GM20000 (cell line): ENCODE measurements around the gene ELOVL2.
A peak's percentile ranks its signal among the peaks of the same experiment; 100 is the strongest.

Experiments used
- DNase-seq: peaks from one replicate; pipeline ENCODE4 v3.0.0; 2012; ENCODE audit warnings: low spot score
- CTCF ChIP-seq: IDR thresholded peaks from 2 replicates; pipeline ENCODE4 v1.5.1; 2012; ENCODE audit warnings: mild to moderate bottlenecking, control low read depth; ENCODE audit errors: extremely low read depth, missing control alignments

ELOVL2 gene

GRCh38 chr6:10963113-10963512, 81.0 kb downstream of the ELOVL2 start:
- no peak for TF ChIP-seq CTCF
- DNase-seq, result no peak

- TF ChIP-seq CTCF, result no peak
- DNase-seq, result no peak
Measured at GRCh38 chr6:10962673-10963072, 81.4 kb downstream of the ELOVL2 start.

- no peak for DNase-seq
- TF ChIP-seq CTCF, result no peak
Measured at GRCh38 chr6:10961837-10962236, 82.3 kb downstream of the ELOVL2 start.

- TF ChIP-seq CTCF, result no peak
- DNase-seq, result no peak
Measured at GRCh38 chr6:10960171-10960570, 83.9 kb downstream of the ELOVL2 start.

GRCh38 chr6:10957414-10957886, 86.7 kb downstream of the ELOVL2 start:
- no peak for DNase-seq
- TF ChIP-seq CTCF, result no peak

GRCh38 chr6:10956776-10957175, 87.3 kb downstream of the ELOVL2 start:
- TF ChIP-seq CTCF, result no peak
- DNase-seq, result no peak

GRCh38 chr6:10954590-10955010, 89.5 kb downstream of the ELOVL2 start:
- DNase-seq, result peak; percentile 68
- TF ChIP-seq CTCF, result peak; percentile 89
